Measurements from ENCODE around the gene HNRNPL.
A peak's percentile ranks its signal among the peaks of the same experiment; 100 is the strongest.
"Not testable (repeated sequence)": the region's sequence is repeated elsewhere in the genome, so short reads cannot be mapped to it uniquely, and the experiment has no call there.

The HNRNPL gene

GRCh38 chr19:38801359-38802095, 48.3 kb downstream of the HNRNPL start:
- DNase-seq, result no peak

GRCh38 chr19:38800577-38801347, 49.0 kb downstream of the HNRNPL start:
- no peak for DNase-seq

DNA sequence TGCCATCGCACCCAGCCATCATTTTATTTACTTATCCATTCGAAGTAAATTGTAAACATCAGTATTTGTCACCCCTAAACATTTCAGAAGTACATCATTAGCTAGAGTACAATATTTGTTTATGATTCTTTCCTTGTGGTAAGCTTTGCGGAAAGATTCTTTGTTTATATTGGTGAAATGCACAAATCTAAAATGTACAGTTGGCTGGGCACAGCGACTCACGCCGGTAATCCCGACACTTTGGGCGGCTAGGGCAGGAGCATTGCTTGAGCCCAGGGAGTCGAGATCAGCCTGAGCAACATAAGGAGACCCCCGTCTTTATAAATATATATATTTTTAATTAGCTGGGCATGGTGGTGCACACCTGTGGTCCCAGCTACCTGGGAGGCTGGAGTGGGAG, 50.7 kb downstream of the HNRNPL start:
- DNase-seq, result no peak

GRCh38 chr19:38797781-38798180, 52.0 kb downstream of the HNRNPL start:
- DNase-seq, result not testable (repeated sequence)

GRCh38 chr19:38796154-38796553, 53.6 kb downstream of the HNRNPL start:
- DNase-seq, result no peak

- no peak for DNase-seq
These were observed 54.2 kb downstream of the HNRNPL start for GRCh38 chr19:38795549-38795948.

DNA sequence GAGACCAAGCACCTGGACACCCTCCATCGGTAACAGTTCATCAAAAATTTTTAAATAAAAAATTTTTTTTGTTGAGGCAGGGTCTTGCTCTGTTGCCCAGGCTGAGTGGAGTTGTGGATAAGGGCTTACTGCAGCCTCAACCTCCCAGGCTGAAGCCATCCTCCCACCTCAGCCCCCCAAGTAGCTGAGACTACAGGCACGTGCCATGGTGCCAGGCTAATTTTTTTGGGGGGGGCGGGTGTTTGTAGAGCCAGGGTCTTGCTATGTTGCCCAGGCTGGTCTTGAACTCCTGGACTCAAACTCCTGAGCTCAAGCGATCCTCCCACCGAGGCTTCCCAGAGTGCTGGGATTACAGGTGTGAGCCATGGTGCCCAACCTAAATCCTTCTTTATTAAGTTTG, 56.1 kb downstream of the HNRNPL start:
- no peak for DNase-seq

DNA sequence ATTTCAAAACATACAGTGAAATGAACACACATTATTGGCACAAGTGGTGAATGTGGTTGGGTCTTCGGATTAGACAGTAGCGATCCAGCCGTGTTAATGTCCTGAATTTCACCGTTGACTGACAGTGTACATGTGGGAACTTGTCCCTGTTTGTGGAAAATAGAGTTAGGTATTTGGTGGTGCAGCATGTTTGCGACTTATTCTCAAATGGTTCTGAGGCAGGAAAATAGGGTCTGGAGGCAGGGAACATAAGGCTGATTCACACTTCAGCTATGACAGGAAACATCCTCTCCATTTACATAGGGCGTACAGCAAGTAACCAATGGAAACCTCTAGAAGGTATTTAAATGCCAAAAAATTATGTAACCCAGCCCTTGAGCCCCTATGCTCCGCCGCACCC, 56.6 kb downstream of the HNRNPL start:
- DNase-seq, result no peak

- DNase-seq, result peak; percentile 59
These were observed 57.3 kb downstream of the HNRNPL start for GRCh38 chr19:38792250-38793111.

- DNase-seq, result not testable (repeated sequence)
These were observed 58.2 kb downstream of the HNRNPL start for GRCh38 chr19:38791451-38792064.

- not testable (repeated sequence) for DNase-seq
These were observed 59.0 kb downstream of the HNRNPL start for GRCh38 chr19:38790507-38791403.

DNA sequence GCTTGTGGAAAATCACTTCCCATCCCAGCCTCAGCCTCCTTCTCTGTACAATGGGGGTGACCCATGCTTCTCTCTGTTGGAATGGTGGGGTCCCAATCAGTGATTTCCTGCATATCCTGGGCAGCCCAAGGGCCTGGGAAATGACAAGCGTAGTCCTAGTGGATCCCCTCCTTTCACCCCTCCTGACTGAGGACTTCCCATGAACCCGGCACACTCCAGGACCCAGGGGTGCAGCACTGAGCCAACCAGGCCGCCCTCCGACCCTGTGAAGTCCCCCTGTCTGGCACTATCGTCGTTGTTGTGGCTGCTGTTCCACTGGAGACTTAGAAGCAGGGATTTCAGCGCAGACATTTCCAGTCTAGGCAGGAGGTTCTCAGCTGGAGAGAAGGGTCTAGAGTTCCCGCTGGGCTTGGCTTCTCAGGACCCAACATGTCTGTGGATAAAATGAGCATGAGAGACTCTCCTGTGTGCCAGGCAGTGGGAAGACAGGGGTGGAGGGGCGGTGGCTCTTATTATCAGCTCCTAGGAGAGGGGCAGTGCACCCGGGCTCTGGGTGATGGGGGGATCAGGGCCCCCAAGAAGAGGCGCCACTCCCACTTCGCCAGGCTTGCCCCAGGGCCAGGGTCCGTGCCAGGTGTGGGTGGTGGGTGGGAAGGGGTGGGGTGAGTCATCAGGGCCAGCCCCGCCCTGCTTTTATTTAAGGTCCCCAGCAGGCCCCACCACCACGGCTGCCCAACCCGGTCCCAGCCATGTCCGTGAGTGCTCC, 61.1 kb downstream of the HNRNPL start, which contains the start of gene LGALS7B:
Gene LGALS7B, plus strand, starts transcription at position 723 of the 766 bp plus-strand sequence. Its CDS starts 27 bp downstream, at position 750.
- DNase-seq, result no peak

- no peak for DNase-seq
These were observed 63.1 kb downstream of the HNRNPL start for GRCh38 chr19:38786572-38787265.

All from right kidney (tissue), 1 donor.